Endothelial cell of umbilical vein (primary cell): ENCODE measurements around the gene CREBL2. TPM values are rescaled to one million over a fixed set of nuclear protein-coding genes. Genes with fewer than 3 reads are reported as not detected.

Experiments used
- BruUV-seq: library from RNA; stranded (reverse); fragments of 400-500 nt; replicated peaks from 2 replicates; lab custom pipeline; 2021; lab: Mats Ljungman, UMichigan
- CTCF ChIA-PET: fragments of 300-600, 350-600 bp; sonication (Branson Sonifier 250); formaldehyde crosslinking; loops from one replicate; lab custom pipeline; 2021; ENCODE audit warnings: antibody characterized with exemption, inconsistent platforms; lab: Charles Lee
- POLR2A ChIA-PET: fragments of 300-600, 350-600 bp; sonication (Branson Sonifier 250); formaldehyde crosslinking; loops from one replicate; lab custom pipeline; 2021; ENCODE audit warnings: antibody characterized with exemption, inconsistent platforms; lab: Charles Lee
- DNase-seq: peaks from one replicate; pipeline ENCODE4 v3.0.0-alpha.2; 2011; ENCODE audit warnings: low read depth, low spot score
- FAIRE-seq: peaks from 2 replicates; lab custom pipeline; 2011; peaks lifted over from hg19 to GRCh38; lab: Jason Lieb, UNC
- H2AFZ ChIP-seq: 2 replicates; pipeline ENCODE4 v1.6.0; 2012; ENCODE audit warnings: low read depth, low read length, control low read depth, inconsistent platforms
- H3K27ac ChIP-seq: 2 replicates; pipeline ENCODE4 v1.5.1; 2011; ENCODE audit warnings: low read depth, mild to moderate bottlenecking, control low read depth, low read length, moderate library complexity; ENCODE audit not compliant: insufficient read depth
- H3K27me3 ChIP-seq, 2 experiments: 2 replicates each; pipeline versions ENCODE4 v1.6.0 to v1.6.1; 2011; ENCODE audit warnings: low read length in 2 of 2, mixed read lengths in 1 of 2; ENCODE audit not compliant: control insufficient read depth in 2 of 2, insufficient read depth in 2 of 2
- H3K36me3 ChIP-seq, 2 experiments: 2 replicates in 1 of 2; 3 replicates in 1 of 2; pipeline ENCODE4 v1.5.1; 2011; ENCODE audit warnings: low read length in 2 of 2, mild to moderate bottlenecking in 1 of 2, moderate library complexity in 1 of 2; ENCODE audit not compliant: control insufficient read depth in 2 of 2, insufficient read depth in 2 of 2; ENCODE audit errors: extremely low read depth in 1 of 2
- H3K4me1 ChIP-seq: 3 replicates; pipeline ENCODE4 v1.5.1; 2011; ENCODE audit warnings: mild to moderate bottlenecking, low read length; ENCODE audit not compliant: control insufficient read depth, insufficient read depth; ENCODE audit errors: extremely low read depth
- H3K4me2 ChIP-seq: 2 replicates; pipeline ENCODE4 v1.6.1; 2011; ENCODE audit warnings: low read length, control low read depth, mixed read lengths; ENCODE audit not compliant: insufficient read depth
- H3K4me3 ChIP-seq, 3 experiments: fragments of 200-600 bp in 1 of 3; sonication (generic), shearing (Covaris generic) in 1 of 3; replicated peaks in 1 of 3; 2 replicates each; pipeline ENCODE4 v1.5.1; 2011 to 2016; ENCODE audit warnings: control low read depth in 3 of 3, low read length in 3 of 3, mild to moderate bottlenecking in 2 of 3, inconsistent platforms in 1 of 3, low read depth in 1 of 3, moderate library complexity in 1 of 3; ENCODE audit not compliant: insufficient read depth in 1 of 3
- H3K79me2 ChIP-seq: 2 replicates; pipeline ENCODE4 v1.6.0; 2012; ENCODE audit warnings: low read length, inconsistent platforms; ENCODE audit not compliant: control insufficient read depth, insufficient read depth
- H3K9ac ChIP-seq: replicated peaks from 2 replicates; pipeline ENCODE3; 2011; ENCODE audit warnings: low read length, control low read depth; ENCODE audit not compliant: insufficient read depth; ENCODE audit errors: extremely low read depth
- H3K9me1 ChIP-seq: replicated peaks from 3 replicates; pipeline ENCODE4 v1.6.0; 2011; ENCODE audit warnings: mild to moderate bottlenecking, low read length; ENCODE audit not compliant: control insufficient read depth, insufficient read depth; ENCODE audit errors: extremely low read depth
- H3K9me3 ChIP-seq: replicated peaks from 2 replicates; pipeline ENCODE4 v1.5.1; 2012; ENCODE audit warnings: low read length, inconsistent platforms; ENCODE audit not compliant: control insufficient read depth, insufficient read depth
- H4K20me1 ChIP-seq: replicated peaks from 2 replicates; pipeline ENCODE3; 2011; ENCODE audit warnings: mild to moderate bottlenecking, low read length; ENCODE audit not compliant: control insufficient read depth, insufficient read depth; ENCODE audit errors: extremely low read depth
- CTCF ChIP-seq, 2 donors: IDR thresholded peaks; 1 replicate in 1 of 2; 2 replicates in 1 of 2; pipeline ENCODE4 v1.5.1; 2011; ENCODE audit warnings: low read length in 2 of 2, mild to moderate bottlenecking in 2 of 2, moderate library complexity in 2 of 2, control low read depth in 1 of 2, inconsistent platforms in 1 of 2, low read depth in 1 of 2; ENCODE audit not compliant: insufficient read depth in 1 of 2; ENCODE audit errors: extremely low read depth in 1 of 2
- EZH2 ChIP-seq: IDR thresholded peaks from 2 replicates; pipeline ENCODE4 v1.6.1; 2012; ENCODE audit warnings: borderline replicate concordance, low read depth, mild to moderate bottlenecking, moderate library complexity, low read length, inconsistent platforms; ENCODE audit not compliant: severe bottlenecking
- FOS ChIP-seq: IDR thresholded peaks from 2 replicates; pipeline ENCODE4 v1.6.1; 2011; ENCODE audit warnings: mild to moderate bottlenecking, low read length, moderate library complexity, borderline replicate concordance; ENCODE audit not compliant: insufficient read depth
- JUN ChIP-seq: IDR thresholded peaks from 2 replicates; pipeline ENCODE4 v1.6.1; 2011; ENCODE audit warnings: borderline replicate concordance, low read depth; ENCODE audit not compliant: insufficient read length, insufficient read depth
- MYC ChIP-seq: IDR thresholded peaks from one replicate; pipeline ENCODE4 v1.6.1; 2011; ENCODE audit warnings: mild to moderate bottlenecking, low read depth, low read length
- POLR2A ChIP-seq: IDR thresholded peaks from 2 replicates; pipeline ENCODE4 v1.6.1; 2012; ENCODE audit warnings: low read depth, mild to moderate bottlenecking, control low read depth, low read length
- POLR2AphosphoS5 ChIP-seq: IDR thresholded peaks from 2 replicates; pipeline ENCODE4 v1.6.1; 2012; ENCODE audit warnings: low read depth, mild to moderate bottlenecking, control low read depth, low read length, moderate library complexity; ENCODE audit not compliant: insufficient read depth
- dilution Hi-C: fragments of 300-500 bp; cut with MboI; formaldehyde crosslinking; loops from one replicate; pipeline ENCODE4 v1.15.0; 2019; ENCODE audit warnings: low sequenced_read_pairs; ENCODE audit not compliant: extremely low pct_ligation_motif_present
- intact Hi-C: fragments of 100-400 bp; cut with micrococcal nuclease; formaldehyde crosslinking; loops from one replicate; pipeline ENCODE4 v1.10.0; 2022
- polyA plus RNA-seq, 4 experiments: library from polyadenylated mRNA; depleted of rRNA in 3 of 4; stranded (reverse) in 3 of 4; unstranded in 1 of 4; fragments of >200 nt; gene quantifications; 2 replicates each; pipeline versions ENCODE4 v1.2.1 to v1.2.3, GENCODE V29; 2011 to 2012; ENCODE audit warnings: missing spikeins in 1 of 4
- total RNA-seq: library from RNA; stranded (reverse); gene quantifications from 2 replicates; pipeline ENCODE4 v1.2.3, GENCODE V29; 2021

Gene CREBL2
- total and polyA plus RNA-seq, 2 donors (not counting 3 experiments of a cell fraction or from before 2014, with no cell fraction given), result 10.5 to 19.4 TPM

GRCh38 chr12:12665194-12665593 is 53.5 kb downstream of the CREBL2 start:
- DNase-seq, result no peak

More at GRCh38 chr12:12665194-12665593, 53.5 kb downstream of the CREBL2 start:
- no peak overlapping the region for H3K4me2 ChIP-seq
- H4K20me1 ChIP-seq, result no peaks in the 10 kb centered on the region
- H3K9me3 ChIP-seq, result no peaks in the 10 kb centered on the region
- CTCF ChIA-PET, result interaction anchor here (1.1 to 1.4 kb wide), 2 partner anchors 9 to 420 kb away, joined by 3 read pairs; no protein-coding TSS in a partner anchor
- TF ChIP-seq MYC (no peak), EZH2 (no peak), POLR2A (no peak), CTCF (IDR thresholded peaks at IDR 0.05; ENCODE audit: extremely low read depth in 1 of 2, insufficient read depth in 1 of 2, low read depth in 1 of 2, low read length in 2 of 2) (no peak), POLR2AphosphoS5 (no peak), JUN (no peak), FOS (no peak)
- BruUV-seq, result no TSS peak
- no peaks in the 10 kb centered on the region for H3K4me1 ChIP-seq
- intact Hi-C loops, result no loop called here
- H3K27ac ChIP-seq, result no peak overlapping the region
- H3K27me3 ChIP-seq, result peaks cover 10 to 23% of the 10 kb centered on the region in 2 experiments
- no peak overlapping the region for H3K4me3 ChIP-seq
- FAIRE-seq, result no peak
- no peaks in the 10 kb centered on the region for H3K9me1 ChIP-seq
- no peak overlapping the region for H3K9ac ChIP-seq
- H2AFZ ChIP-seq, result no peak overlapping the region
- no peaks in the 10 kb centered on the region for H3K79me2 ChIP-seq
- POLR2A ChIA-PET, result no interaction called here
- H3K36me3 ChIP-seq, result no peaks in the 10 kb centered on the region
- dilution Hi-C loops, result no loop called here
